ENCODE data around the gene PAPOLA.

- TF ChIP-seq CTCF (IDR thresholded peaks at IDR 0.05) (no peak), POLR2A (IDR thresholded peaks at IDR 0.05) (no peak)
Measured at GRCh38 chr14:96493178-96493577, 9.0 kb upstream of the PAPOLA start.
